HCT116 (cell line): ENCODE results near the gene CHST8.

Source experiments
- POLR2A ChIP-seq: IDR thresholded peaks from 2 replicates; pipeline ENCODE4 v1.7.0; 2011; ENCODE audit warnings: borderline replicate concordance; ENCODE audit not compliant: insufficient read depth, insufficient read length; ENCODE audit errors: extremely low read depth
- TF ChIP-seq, protein P1 (sequence below), 3 experiments: fragments of 200-600 bp in 1 of 3; sonication (generic) in 1 of 3; IDR thresholded peaks in 2 of 3; conservative IDR thresholded peaks in 1 of 3; 2 replicates each; pipeline ENCODE4 v1.5.1; 2012 to 2017; ENCODE audit warnings: low read depth in 2 of 3, low read length in 2 of 3, antibody characterized with exemption in 1 of 3, borderline replicate concordance in 1 of 3, control low read depth in 1 of 3, mild to moderate bottlenecking in 1 of 3, mixed read lengths in 1 of 3, mixed run types in 1 of 3, moderate library complexity in 1 of 3; ENCODE audit not compliant: insufficient read depth in 1 of 3

DNA sequence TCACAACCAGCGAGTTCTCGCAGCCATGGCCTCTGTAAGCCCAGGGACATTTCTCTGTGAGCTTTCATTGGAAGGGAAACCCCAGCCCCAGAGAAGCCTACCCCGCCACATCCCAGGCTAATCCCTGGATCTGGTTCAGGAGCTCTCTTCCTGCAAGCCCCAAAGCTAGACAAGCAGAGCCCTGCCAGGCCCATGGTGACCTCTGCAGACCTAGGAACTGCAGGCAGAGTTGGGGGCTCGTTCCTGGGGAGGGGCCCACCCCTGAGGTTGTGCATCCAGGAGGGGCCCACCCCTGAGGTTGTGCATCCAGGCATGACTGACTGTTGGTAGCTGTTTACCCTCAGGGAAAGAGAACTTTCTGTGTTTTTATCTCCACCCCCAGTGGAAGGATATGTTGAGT, 196.7 kb downstream of the CHST8 start:
- no peak for TF ChIP-seq POLR2A
- TF ChIP-seq, protein P1, sequence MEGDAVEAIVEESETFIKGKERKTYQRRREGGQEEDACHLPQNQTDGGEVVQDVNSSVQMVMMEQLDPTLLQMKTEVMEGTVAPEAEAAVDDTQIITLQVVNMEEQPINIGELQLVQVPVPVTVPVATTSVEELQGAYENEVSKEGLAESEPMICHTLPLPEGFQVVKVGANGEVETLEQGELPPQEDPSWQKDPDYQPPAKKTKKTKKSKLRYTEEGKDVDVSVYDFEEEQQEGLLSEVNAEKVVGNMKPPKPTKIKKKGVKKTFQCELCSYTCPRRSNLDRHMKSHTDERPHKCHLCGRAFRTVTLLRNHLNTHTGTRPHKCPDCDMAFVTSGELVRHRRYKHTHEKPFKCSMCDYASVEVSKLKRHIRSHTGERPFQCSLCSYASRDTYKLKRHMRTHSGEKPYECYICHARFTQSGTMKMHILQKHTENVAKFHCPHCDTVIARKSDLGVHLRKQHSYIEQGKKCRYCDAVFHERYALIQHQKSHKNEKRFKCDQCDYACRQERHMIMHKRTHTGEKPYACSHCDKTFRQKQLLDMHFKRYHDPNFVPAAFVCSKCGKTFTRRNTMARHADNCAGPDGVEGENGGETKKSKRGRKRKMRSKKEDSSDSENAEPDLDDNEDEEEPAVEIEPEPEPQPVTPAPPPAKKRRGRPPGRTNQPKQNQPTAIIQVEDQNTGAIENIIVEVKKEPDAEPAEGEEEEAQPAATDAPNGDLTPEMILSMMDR (IDR thresholded peaks at IDR 0.05 in 2 of 3, conservative IDR thresholded peaks at IDR 0.05 in 1 of 3; ENCODE audit: borderline replicate concordance in 1 of 3, insufficient read depth in 1 of 3, low read depth in 2 of 3, low read length in 2 of 3): no peak
